ENCODE data around the gene NOC2L. TPM values are rescaled to one million over a fixed set of nuclear protein-coding genes. Genes with fewer than 3 reads are reported as not detected.
A peak's percentile ranks its signal among the peaks of the same experiment; 100 is the strongest.

NOC2L gene
- total and polyA plus RNA-seq, 9 of the 15 experiments (the other 6 are each of a cell fraction or from before 2014, with no cell fraction given): 4.0 to 410 (median 200) TPM

- TF ChIP-seq CTCF (IDR thresholded peaks at IDR 0.05 in 2 of 3, conservative IDR thresholded peaks at IDR 0.05 in 1 of 3; ENCODE audit: insufficient read depth in 2 of 3, low read depth in 1 of 3, low read length in 3 of 3) (no peak), ARNT (IDR thresholded peaks at IDR 0.05) (no peak), ZKSCAN3 (CRISPR knock-in tag; IDR thresholded peaks at IDR 0.05) (no peak), HDGF (IDR thresholded peaks at IDR 0.05) (no peak), ARID4B (CRISPR knock-in tag; IDR thresholded peaks at IDR 0.05) (no peak), RNF219 (CRISPR knock-in tag; IDR thresholded peaks at IDR 0.05) (no peak), MITF (IDR thresholded peaks at IDR 0.05) (no peak), ZHX1 (conservative IDR thresholded peaks at IDR 0.05; ENCODE audit: low read length) (no peak), ZNF324 (CRISPR knock-in tag; IDR thresholded peaks at IDR 0.05) (no peak), GABPB1 (CRISPR knock-in tag; IDR thresholded peaks at IDR 0.05) (no peak; the same call in 1 of the 2 replicates), SMAD4 (CRISPR knock-in tag; conservative IDR thresholded peaks at IDR 0.05) (peak; percentile 67), RFX1 (IDR thresholded peaks at IDR 0.05) (no peak)
Observed at GRCh38 chr1:999725-1000356, 40.8 kb upstream of the NOC2L start, which contains the start of gene HES4 (continued).
